GM19238 (cell line): ENCODE data around the gene CDH16.
A peak's percentile ranks its signal among the peaks of the same experiment; 100 is the strongest.
"Not testable (repeated sequence)": the region's sequence is repeated elsewhere in the genome, so short reads cannot be mapped to it uniquely, and the experiment has no call there.

Experiments used
- DNase-seq: peaks from one replicate; pipeline ENCODE4 v3.0.0; 2011; ENCODE audit warnings: low spot score; ENCODE audit not compliant: insufficient read length

The CDH16 gene

GRCh38 chr16:66873685-66874055 is 45.0 kb downstream of the CDH16 start:
- no peak for DNase-seq

GRCh38 chr16:66872943-66873684 is 45.6 kb downstream of the CDH16 start:
- DNase-seq, result peak; percentile 77

- no peak for DNase-seq
Observed at GRCh38 chr16:66872559-66872942, 46.1 kb downstream of the CDH16 start.

DNA sequence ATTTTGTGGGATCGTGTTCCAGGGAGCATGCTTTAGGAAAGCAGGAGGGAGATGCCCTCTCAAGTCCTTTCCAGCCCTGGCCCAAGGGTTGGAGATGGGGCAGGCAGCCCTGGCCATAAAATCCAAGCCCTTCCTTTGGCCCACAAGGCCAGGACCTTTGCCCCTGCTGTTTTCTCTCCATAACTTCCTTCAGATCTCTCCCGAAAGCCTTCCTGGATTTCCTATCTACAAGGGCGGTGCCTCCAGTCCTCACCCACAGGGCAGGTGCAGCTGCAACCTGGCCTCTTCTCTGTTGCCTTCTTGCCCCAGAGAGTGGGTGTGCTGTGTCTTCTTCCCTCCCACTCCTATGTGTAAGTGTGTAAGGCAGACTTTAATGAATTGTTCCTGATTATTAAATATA is 46.8 kb downstream of the CDH16 start:
- DNase-seq, result no peak

- DNase-seq, result not testable (repeated sequence)
Observed at GRCh38 chr16:66871363-66871762, 47.3 kb downstream of the CDH16 start.

GRCh38 chr16:66869424-66869823 is 49.3 kb downstream of the CDH16 start:
- no peak for DNase-seq

GRCh38 chr16:66863707-66864106 is 55.0 kb downstream of the CDH16 start:
- DNase-seq, result no peak

DNA sequence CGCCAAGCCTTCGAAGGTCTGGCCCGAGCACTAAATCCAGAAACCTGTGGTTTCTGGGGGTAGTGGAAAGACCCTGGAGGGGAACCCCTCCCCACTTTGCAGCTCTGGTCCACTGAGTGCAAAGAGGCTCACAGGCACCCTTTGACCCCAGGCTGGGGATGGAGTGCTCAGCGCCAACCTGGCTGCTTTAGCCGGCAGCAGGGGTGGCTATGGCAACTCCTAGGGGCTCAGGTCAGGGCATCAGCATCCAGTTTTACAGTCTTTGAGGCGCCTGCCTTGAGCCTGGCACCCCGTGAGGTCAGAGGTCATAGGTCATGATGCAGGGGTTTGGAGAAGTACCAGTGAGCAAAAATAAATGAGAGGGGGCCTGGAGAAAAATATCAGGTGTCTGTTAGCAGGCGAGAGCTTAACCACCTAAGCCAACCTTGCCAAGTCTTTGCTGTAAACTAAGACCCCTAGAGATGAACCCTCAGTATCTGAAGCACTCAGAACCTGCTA is 56.6 kb downstream of the CDH16 start:
- DNase-seq, result no peak

- no peak for DNase-seq
Observed at GRCh38 chr16:66859397-66860068, 59.2 kb downstream of the CDH16 start.

GRCh38 chr16:66858740-66859396 is 59.8 kb downstream of the CDH16 start:
- no peak for DNase-seq
